HUDEP-2 (cell line): ENCODE measurements around the gene BCKDHB.
A peak's percentile ranks its signal among the peaks of the same experiment; 100 is the strongest.

Experiments
- DNase-seq, 76 experiments: peaks; one replicate each; lab custom pipeline; 2025; ENCODE audit not compliant: unreplicated experiment in 76 of 76; lab: John Stamatoyannopoulos, UW

BCKDHB gene

DNA sequence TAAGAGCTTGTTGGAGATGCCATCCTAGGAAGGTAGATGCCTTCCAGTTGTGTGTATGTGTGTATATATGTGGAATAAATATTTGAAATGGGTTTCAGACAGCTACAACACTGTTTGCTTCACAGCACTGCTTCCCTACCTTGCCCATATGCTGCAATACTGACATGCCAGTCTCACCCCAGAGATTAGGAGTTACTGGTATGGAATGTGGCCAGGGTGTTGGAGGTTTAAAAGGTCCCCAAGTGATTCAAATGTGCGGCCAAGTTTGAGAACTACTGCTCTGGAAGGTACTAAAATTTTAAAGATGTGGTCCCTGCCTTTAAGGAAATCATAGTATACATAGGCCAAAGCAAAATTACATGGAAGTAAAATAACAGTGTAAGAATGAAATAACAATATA, 39.5 kb downstream of the BCKDHB start:
- no peak for DNase-seq

DNA sequence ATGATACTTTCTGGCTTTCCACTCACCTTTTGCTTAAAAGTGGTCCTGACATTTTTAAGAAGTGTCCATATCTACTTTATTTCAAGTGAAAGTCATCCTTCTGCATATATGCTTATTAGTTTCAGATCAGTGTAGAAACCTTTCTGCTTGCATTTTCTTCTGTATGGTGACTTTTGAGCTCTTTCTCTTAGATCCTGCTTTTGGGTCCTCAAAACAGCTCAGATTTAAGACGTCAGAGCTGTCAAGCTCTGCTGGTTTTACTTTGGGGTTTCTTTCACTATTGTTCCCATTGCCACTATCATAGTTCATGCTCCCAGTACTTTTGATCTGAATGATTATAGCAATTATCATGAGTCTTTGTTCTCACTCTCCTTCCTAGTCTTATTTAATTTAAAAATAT, 41.7 kb downstream of the BCKDHB start:
- DNase-seq = no peak

DNA sequence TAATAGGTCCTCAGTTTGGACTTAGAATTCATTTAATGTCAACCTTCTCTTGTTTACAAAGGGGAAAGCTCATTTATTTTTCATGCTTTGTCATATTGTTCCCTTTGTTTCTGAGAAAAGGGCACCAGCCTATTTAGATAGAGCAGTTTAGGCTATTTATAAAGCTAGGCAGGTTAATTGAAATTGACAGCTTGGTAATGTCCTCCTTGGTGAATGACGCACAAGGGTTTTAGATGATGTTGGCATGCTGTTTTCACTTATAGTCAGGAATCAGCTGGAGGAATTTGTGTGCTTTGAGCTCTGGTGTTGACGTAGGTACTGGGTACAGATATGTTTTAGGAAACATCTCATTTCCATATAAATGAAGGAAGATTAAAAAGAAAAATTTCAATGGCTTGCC, 45.2 kb downstream of the BCKDHB start:
- DNase-seq = no peak

DNA sequence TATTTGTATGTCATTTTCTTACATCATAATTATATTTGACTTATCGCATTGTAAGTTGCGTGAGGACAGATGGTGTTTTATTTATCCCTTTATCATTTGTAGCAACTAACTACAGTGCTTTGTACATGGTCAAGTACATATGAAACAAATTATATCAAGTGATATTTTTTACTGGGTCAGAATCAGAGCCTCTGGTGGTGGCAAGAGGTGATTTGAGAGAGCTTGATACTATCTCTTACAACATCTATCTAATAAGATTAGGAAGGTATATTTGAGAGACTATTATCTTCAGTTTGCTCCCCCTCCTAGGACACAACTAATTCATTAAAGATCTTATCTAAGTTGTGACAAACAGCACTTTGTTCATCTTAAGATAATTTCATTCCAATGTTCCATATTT, 47.7 kb downstream of the BCKDHB start:
- DNase-seq = no peak

DNA sequence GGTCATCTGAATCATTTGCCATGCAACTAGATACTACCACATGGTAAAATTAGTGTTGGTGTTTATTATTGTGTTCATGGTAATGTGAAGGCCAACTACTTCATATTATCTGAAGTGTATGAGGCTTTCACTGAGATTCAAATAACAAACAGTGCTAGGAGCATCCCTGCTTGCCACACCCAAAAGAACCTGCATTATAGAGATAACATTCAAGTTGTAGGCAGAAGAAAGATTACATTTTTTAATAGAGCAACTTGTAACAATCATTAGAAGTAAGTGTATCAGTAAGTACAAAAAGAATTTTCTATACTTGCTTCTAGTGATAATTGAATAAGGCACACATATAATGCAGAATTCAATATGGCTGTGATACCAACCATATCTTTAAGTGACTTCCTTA, 49.8 kb downstream of the BCKDHB start:
- peak in 21 of 76 experiments; percentile 8 to 66 (median 37) for DNase-seq

DNA sequence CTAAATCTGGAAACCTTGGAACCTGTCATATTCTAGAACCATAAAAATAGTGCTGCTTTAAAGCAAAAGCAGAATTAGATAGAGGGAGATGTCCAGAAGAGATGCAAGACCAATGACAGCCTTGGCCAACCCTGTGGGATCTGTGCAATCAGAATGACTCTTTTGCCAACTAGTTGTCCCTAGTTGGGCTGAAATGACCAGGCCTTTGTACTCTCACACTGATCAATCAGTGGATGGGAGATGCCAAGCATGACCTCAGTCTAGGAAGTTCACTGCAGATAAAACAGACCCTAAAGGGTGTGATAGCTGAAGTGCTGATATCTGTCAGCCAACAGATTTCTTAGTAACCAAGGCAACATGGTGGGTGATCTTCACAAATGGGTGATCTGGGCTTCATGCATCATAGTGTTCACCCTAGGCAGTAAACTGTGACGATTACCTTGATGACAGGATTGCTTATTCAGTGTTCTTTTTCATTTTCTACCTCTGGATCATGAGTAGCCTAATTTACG, 52.1 kb downstream of the BCKDHB start:
- DNase-seq = peak in 11 of 76 experiments; percentile 9 to 21 (median 16)

DNA sequence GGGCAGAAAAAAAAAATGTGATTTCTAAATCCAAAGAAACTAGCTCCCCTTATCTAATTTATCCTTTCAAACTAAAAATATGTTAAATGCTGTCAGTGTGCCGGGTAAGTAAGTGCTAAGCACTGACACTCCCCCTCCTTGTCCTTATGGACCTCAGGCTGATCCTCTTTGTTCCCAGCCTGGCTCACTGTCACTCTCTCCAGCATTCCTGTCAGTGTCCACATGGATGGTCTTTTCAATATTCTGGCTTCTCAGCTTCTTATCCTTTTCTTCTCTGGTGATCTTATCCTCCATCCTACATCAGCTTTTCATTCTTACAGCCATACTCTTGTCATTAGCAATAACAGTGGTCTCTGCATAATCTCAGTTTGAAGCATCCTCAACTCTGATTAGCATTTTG, 55.0 kb downstream of the BCKDHB start:
- DNase-seq = no peak

DNA sequence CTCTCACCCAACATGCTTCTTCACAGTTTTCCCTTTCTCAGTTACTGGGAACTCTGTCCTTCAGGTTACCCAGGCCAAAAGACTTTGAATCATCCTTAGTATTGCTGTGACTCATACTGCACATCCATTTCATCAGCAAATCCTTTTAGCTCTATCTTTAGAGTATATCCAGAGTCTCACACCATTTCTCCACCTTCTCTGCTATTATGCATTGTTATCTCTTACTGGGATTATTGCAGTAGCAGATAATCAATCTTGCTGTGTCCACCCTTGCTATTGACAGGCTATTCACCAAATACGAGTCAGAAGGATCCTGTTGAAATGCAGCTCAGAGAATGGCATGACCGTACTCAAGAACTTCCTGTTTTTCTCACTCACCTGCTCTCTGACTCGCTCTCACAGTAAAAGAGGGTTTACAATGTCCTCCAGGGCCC, 57.3 kb downstream of the BCKDHB start:
- peak in 5 of 76 experiments; percentile 8 to 32 (median 18) for DNase-seq

DNA sequence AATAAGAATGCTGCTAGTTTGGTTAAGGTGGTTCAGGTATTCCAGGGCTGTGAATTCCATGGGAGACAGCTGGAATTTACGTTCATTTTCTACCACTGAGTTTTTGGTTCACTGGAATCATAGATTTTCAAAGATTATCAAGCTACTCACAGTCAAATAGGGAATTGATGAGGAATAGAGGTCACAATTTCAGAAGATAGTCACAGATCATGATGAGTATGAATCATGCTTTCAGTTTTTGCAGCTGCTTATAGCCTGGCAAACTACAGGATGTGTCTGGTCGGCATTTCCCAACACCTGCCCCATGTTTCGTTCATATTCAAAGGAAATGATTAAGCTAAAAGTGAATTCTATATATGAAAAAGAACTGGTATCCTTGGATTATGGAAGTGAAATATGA, 58.7 kb downstream of the BCKDHB start:
- DNase-seq = no peak

DNA sequence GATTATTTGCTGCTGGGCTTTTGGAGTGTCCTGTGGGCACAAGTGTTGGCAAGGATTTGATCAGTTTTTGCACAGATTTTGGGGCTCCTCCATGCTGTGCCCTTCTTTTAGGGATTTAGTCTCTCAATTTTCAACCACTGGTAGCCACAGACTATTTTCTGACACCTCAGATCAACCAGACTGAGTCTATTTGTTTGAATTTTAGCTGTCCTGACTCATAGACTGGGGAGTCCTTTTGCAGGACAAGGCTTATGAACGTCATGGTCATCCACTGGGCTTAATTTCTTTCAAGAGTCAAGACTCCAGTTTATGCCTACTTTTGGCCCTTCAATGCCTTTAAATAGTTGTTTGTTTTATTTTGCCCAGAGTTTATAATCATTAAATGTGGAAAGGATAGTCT, 59.3 kb downstream of the BCKDHB start:
- DNase-seq = no peak

DNA sequence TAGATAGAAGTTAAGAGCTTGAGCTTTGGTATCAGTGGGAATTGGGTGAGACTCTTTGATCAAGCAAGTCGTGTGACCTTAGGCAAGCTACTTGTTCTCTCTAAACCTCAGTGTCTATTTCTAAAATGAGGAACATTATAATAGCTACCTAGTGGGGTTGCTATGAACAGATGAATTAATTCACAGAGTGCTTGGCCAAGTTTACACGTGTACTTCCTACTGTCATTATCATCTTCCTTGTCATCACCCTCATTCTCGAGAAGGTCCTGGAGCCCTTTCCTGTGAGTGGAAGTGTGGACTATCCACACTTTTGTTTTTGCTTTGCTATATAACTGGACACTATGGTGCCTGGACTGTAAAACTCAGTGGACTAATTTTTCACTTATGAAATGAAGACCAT, 64.0 kb downstream of the BCKDHB start:
- no peak for DNase-seq

DNA sequence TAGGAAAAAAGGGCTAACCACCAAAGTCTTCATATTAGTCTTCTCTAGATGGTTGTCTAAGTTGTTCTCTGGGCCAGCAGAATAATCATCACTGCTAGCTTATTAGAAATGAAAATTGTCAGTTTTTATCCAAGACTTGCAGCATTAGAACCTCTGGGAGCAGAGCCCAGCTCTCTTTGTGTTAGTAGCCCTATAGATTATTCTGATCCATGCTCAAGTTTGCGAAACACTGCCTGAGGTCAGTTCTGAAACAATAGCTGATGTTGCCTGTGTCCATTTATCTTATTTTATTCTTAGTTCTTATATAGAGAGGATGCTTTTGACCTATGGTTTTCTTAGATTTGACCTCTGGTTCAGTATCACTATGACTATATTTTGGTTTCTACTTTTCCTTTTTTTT, 66.9 kb downstream of the BCKDHB start:
- no peak for DNase-seq

DNA sequence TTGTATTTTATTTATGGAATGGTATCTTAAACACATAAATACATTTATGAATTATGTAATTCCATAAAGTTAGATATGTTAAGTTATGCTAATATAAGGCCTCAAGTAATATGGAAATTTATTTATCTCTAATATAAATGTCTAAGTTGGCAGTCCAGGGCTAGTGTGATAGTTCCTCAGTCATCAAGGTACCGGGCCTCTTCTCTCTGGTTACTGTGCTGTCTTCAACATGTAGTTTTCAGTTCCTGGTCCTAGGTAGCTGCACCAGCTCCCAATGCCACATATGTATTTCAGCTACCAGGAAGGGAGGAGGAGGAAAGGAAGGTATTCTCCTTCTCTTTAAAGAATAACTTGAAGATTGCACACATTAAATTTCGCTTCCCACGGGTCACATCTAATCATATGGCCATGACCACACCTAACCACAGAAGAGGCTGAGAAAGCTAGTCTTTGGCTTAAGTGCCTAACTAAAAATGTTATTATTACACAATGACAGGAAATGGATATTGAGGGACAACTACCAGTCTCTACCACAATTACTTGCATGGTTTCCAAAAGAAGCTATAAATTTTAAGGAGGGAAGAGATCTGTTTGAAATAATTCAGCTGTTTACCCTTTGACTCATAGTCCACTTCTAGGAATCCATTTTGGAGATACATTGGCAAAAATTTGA, 68.6 kb downstream of the BCKDHB start:
- peak in 1 of 76 experiments; percentile 4 for DNase-seq

DNA sequence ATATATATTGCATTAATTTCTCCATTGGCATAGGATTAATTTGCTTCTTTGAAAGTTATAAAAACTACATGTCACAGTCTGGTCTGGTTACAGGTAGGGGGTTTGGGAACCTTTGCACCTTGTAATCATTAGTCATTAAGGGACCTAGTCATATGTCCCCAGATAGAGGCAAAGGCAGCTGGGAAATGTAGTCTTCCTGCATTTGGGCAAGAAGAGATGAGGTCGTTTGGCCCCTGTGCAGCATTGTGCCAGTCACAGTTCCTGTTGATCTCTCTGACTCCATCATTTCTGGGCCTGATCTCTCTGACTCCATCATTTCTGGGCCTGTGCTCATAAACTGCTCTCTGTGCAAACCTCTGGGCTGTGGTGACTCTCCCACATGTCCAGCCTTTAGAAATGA, 73.2 kb downstream of the BCKDHB start:
- DNase-seq = peak in 1 of 76 experiments; percentile 17

DNA sequence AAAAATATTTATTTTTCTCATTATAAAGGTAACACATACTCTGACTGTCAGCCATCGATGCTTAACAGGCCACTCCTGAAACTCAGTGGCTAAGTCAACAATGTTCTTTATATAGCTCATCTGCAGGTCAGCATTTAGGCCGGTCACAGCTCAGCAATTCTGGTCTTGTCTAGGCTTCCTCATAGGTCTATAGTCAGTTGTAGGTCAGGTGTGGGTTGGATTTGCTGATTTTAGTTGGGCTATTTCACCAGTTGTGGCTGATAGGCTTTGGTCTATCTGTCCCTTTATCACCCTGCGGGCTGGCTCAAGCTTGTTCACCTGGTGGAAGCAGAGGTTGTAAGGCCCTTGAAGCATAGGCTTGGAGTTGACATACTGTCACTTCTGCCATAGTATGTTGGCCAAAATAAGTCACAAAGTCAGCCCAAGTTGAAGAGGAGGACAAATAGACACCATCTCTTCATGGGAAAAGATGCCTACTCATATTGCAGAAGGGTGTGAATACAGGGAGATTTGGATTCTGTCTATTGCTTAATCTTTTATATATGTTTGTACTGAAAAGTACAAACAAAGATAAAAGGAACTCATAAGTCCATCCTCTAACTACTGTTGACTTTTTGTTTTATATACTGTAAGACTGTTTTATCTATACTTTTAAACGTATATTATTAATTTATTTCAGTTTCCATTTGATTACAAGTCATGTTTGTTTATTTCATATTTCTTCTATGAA, 75.0 kb downstream of the BCKDHB start:
- no peak for DNase-seq

DNA sequence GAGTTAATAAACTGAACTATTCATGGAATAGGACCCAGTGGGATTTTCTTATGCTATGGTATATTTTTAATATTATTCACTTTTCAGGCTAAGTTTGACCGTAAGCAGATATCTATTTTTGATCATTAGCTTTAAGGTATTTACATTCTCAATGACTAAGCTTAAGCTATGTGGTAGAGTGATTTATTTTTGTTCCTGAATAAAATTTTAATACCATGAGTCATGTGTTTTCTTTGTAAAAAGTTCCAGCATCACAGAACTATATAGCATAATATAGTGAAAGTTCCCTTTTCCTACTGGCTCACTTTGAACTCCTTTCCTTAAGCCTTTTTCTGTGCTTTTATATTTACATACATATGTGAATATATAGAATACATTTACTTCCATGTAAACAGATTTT, 75.8 kb downstream of the BCKDHB start:
- DNase-seq = no peak

DNA sequence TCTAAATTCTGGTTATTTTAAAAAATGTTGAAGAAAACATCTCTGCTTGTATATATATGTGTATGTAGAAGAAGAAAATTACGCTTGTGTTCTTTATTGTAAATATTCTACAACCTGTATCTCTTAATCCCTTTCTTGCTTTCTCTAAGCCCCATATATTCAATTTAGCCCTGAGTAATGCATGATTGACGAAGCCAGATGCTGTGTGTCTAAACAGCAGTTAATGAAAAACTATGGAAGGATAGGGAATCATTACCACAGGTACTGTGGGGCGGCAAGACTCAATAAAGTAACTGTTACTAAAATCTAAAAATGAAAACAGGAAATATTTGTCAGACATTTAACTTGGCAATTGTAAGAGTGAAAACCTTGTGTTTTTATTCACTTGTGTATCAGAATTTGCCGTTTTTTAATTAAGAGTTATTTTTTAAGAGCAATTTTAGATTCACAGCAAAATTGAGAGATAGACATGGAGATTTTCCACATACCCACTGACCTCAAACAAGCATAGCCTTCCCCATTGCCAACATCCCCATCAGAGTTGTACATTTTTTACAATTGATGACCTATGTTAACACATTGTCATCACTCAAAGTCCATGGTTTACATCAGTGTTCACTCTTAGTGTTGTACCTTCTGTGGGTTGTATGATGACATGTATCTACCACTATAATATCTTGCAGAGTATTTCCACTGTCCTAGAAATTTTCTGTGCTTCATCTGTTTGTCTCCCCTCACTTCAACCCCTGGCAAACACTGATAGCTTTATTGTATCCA, 76.7 kb downstream of the BCKDHB start:
- DNase-seq = no peak

DNA sequence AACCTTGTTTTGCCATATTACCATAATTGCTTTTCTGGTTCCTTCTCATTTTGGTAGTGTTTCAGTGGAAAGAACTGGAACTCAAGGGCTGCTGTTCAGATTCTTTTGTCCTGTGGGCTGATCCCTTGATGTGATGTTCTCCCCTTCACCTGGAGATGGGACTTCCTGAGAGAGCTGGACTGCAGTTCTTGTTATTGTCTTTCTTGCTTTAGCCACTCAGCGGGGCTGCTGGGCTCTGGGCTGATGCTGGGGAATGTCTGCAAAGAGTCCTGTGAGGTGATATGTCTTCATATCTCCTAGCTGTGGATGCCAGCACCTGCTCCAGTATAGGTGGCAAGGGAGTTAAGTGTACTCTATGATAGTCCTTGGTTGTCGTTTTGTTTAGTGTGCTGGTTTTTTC, 79.0 kb downstream of the BCKDHB start:
- DNase-seq = no peak

DNA sequence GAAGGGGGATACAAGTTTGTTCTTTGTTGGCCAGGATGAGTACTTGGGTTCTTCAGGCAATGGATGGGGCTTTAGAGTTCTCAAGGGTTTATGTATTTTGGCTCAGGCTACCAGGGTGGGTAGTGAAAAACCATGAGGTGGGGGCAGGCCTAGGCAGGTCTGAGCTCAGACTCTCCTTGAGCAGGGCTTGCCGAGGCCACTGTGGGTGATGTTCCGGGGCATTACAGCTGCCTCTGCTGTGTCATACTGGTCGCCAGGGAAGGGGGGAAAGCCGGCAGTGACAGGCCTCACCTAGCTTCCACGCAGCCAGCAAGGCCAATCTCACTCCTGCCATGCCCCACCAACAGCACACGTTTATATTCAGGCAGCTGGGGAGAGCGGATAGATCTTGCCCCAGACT, 79.6 kb downstream of the BCKDHB start:
- DNase-seq = no peak

DNA sequence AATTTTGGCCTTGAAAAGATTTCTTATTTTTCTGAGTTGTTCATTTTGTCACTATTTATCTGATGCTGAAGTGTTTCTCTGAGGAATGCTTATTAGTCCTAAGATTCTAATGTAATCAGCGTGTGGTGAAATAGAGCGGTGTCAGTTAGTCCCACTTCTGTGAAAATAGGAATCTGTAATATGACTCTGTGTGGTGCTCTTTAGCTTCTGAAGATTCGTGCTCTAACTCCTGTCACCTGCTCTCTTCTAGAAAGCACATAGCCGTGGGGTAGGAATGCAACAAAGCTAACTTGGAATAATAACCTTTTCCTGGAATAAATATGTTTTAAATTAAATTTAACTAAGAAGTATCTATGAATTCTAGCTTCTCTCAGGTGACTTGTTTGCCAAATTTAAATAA, 90.4 kb downstream of the BCKDHB start:
- DNase-seq = no peak

DNA sequence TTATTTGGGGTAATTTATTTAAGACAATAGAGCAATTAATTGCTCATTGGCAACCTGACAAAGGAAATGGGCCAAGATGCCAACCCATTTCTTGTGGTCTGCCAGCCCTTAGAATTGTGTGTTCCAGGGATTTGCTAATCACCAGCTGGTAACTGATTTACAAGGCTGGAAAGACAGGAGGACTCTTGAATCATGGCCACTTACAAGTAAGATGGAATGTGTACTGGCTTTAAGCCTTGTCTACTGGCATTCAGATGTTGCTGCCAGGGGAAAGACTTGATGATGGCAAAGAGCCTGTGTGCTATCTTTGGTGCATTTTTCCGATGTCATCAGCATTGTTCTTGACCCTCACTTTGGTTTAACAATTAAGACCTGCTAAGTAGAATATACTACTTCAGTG, 91.0 kb downstream of the BCKDHB start:
- DNase-seq = no peak
